Ishikawa (cell line): ENCODE measurements around the gene RNASET2.

ENCODE experiments used
- CEBPB ChIP-seq: IDR thresholded peaks from 2 replicates; pipeline ENCODE4 v1.6.1; 2012
- CREB1 ChIP-seq: IDR thresholded peaks from 2 replicates; pipeline ENCODE4 v1.6.1; 2012; ENCODE audit warnings: low read depth
- EGR1 ChIP-seq: IDR thresholded peaks from 2 replicates; pipeline ENCODE4 v1.6.1; 2012
- EP300 ChIP-seq: IDR thresholded peaks from 2 replicates; pipeline ENCODE4 v1.6.1; 2012; ENCODE audit warnings: borderline replicate concordance
- FOXM1 ChIP-seq: IDR thresholded peaks from 2 replicates; pipeline ENCODE4 v1.6.1; 2012; ENCODE audit warnings: low read depth, borderline replicate concordance
- MAX ChIP-seq: IDR thresholded peaks from 2 replicates; pipeline ENCODE4 v1.6.1; 2012
- NFIC ChIP-seq: IDR thresholded peaks from 2 replicates; pipeline ENCODE4 v1.6.1; 2012
- RAD21 ChIP-seq: IDR thresholded peaks from 2 replicates; pipeline ENCODE4 v1.6.1; 2012; ENCODE audit warnings: low read depth
- TAF1 ChIP-seq: IDR thresholded peaks from 2 replicates; pipeline ENCODE4 v1.6.1; 2012; ENCODE audit warnings: low read depth, mild to moderate bottlenecking
- TCF12 ChIP-seq: IDR thresholded peaks from 2 replicates; pipeline ENCODE4 v1.6.1; 2012; ENCODE audit warnings: low read depth
- TEAD4 ChIP-seq: IDR thresholded peaks from 2 replicates; pipeline ENCODE4 v1.6.1; 2012
- USF1 ChIP-seq: IDR thresholded peaks from 2 replicates; pipeline ENCODE4 v1.6.1; 2012
- YY1 ChIP-seq: IDR thresholded peaks from 2 replicates; pipeline ENCODE4 v1.6.1; 2012; ENCODE audit warnings: low read depth
- ZBTB7A ChIP-seq: IDR thresholded peaks from 2 replicates; pipeline ENCODE4 v1.6.1; 2012; ENCODE audit warnings: low read depth
- TF ChIP-seq, protein P1 (sequence below): IDR thresholded peaks from 2 replicates; pipeline ENCODE4 v1.6.1; 2012; ENCODE audit warnings: low read depth, mild to moderate bottlenecking

RNASET2 gene

DNA sequence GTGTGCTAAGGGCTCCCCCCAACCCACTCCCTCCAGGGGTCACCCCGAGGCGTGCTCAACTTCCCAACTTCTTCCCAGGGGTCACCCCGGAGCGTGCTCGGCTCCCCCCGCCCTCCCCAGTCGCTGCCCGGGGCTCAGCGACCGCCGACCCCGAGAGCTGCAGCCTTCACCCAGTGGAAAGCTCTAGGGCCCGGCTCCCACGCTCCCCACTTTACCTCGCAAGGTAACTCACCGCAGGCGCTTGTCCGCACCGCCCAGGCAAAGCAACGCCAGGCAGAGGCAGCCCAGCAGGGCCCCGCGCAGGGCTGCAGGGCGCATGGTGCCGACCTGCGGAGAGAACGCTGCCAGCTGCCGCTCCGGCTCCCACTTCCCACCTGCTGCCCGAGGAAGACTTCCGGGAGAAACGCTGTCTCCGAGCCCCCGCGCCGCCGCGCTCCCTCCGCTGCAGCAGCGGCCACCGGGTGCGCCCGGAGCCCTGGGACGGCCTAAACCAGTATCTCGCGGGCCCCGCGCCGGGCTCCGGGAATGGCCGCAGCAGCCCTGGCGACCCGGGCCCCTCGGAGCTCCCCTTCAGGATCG lies 396 bp downstream of the RNASET2 start:
- TF ChIP-seq TAF1, result no peak
- TF ChIP-seq MAX, result peak; percentile 14; the same call in 1 of the 2 replicates

GRCh38 chr6:166955121-166955864 lies 1.1 kb downstream of the RNASET2 start:
- TF ChIP-seq EP300 (no peak), YY1 (no peak), MAX (no peak), FOXM1 (no peak), EGR1 (no peak), RAD21 (no peak), TEAD4 (no peak), TAF1 (no peak), TCF12 (no peak), NFIC (no peak), CEBPB (no peak), CREB1 (no peak), USF1 (no peak), ZBTB7A (no peak)
- TF ChIP-seq, protein P1, sequence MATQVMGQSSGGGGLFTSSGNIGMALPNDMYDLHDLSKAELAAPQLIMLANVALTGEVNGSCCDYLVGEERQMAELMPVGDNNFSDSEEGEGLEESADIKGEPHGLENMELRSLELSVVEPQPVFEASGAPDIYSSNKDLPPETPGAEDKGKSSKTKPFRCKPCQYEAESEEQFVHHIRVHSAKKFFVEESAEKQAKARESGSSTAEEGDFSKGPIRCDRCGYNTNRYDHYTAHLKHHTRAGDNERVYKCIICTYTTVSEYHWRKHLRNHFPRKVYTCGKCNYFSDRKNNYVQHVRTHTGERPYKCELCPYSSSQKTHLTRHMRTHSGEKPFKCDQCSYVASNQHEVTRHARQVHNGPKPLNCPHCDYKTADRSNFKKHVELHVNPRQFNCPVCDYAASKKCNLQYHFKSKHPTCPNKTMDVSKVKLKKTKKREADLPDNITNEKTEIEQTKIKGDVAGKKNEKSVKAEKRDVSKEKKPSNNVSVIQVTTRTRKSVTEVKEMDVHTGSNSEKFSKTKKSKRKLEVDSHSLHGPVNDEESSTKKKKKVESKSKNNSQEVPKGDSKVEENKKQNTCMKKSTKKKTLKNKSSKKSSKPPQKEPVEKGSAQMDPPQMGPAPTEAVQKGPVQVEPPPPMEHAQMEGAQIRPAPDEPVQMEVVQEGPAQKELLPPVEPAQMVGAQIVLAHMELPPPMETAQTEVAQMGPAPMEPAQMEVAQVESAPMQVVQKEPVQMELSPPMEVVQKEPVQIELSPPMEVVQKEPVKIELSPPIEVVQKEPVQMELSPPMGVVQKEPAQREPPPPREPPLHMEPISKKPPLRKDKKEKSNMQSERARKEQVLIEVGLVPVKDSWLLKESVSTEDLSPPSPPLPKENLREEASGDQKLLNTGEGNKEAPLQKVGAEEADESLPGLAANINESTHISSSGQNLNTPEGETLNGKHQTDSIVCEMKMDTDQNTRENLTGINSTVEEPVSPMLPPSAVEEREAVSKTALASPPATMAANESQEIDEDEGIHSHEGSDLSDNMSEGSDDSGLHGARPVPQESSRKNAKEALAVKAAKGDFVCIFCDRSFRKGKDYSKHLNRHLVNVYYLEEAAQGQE, result no peak

GRCh38 chr6:166954118-166954713 lies 2.1 kb downstream of the RNASET2 start:
- TF ChIP-seq RAD21, result no peak
- no peak for TF ChIP-seq USF1
- TF ChIP-seq MAX, result no peak
- no peak for TF ChIP-seq EGR1
- TF ChIP-seq FOXM1, result no peak
- TF ChIP-seq ZBTB7A, result no peak
- TF ChIP-seq CEBPB, result no peak
- TF ChIP-seq TEAD4, result no peak
- no peak for TF ChIP-seq TCF12
- no peak for TF ChIP-seq TAF1
- TF ChIP-seq YY1, result no peak
- TF ChIP-seq, protein P1, result no peak
- TF ChIP-seq NFIC, result no peak
- TF ChIP-seq CREB1, result no peak
- no peak for TF ChIP-seq EP300

DNA sequence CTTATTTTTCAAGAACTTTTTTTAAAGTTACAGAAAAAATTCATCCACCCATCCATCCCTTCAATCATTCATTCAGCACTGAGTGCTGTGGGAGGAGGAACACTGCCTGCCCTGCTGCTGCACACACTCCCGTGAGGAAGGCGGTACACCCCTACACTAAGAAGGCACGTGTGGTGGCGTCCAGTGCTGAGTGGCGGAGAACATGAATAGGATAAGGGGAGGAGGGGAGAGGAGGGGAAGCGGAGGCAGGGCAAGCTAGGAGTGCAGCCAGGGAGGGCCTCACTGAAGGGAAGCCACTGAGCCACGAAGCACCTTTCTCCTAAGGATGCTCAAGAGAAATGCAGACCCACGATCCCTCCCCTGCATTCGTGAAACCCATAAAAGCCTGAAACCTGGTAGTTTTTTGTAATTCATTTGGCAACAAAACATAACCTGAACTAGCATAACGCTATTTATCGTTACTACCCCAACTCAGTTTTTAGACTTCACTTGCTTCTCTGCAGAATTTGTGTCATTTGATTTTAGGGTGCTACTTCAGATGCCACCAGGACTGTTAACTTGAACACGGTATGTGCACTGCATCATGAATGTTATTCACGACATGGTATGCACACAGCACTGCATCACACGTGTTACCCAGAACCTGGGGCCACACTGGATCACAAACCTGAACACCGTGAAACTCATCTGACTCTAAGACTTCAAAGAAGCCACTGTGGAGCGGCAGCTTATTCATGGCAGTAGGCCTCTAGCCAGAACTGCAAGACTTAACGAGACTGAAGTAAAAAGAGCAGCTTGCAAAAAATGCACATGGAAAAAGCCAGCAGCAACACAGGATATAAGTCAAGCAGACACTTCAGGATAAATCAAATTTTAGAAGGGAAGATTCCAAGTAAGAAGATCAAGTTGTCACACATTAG lies 3.5 kb downstream of the RNASET2 start:
- TF ChIP-seq YY1 (no peak), CREB1 (no peak), FOXM1 (no peak), EP300 (no peak), TEAD4 (no peak), TCF12 (no peak), ZBTB7A (no peak), NFIC (no peak), USF1 (no peak), TAF1 (no peak), CEBPB (no peak), MAX (no peak), RAD21 (no peak), EGR1 (no peak)
- TF ChIP-seq, protein P1, result no peak
